GM12892 (cell line): ENCODE data around the gene MED29.

ENCODE experiments used
- DNase-seq: peaks from one replicate; pipeline ENCODE4 v3.0.0; 2011; ENCODE audit not compliant: insufficient read length
- FAIRE-seq: peaks from 2 replicates; lab custom pipeline; 2011; peaks lifted over from hg19 to GRCh38; lab: Jason Lieb, UNC
- POLR2A ChIP-seq: IDR thresholded peaks from 2 replicates; pipeline ENCODE4 v1.6.1; 2011; ENCODE audit warnings: low read depth, low read length, control low read depth
- POLR2AphosphoS5 ChIP-seq: IDR thresholded peaks from 2 replicates; pipeline ENCODE4 v1.6.1; 2011; ENCODE audit warnings: low read depth, low read length, control low read depth
- TAF1 ChIP-seq: IDR thresholded peaks from 2 replicates; pipeline ENCODE4 v1.6.1; 2011; ENCODE audit warnings: low read depth, mild to moderate bottlenecking, control low read depth, low read length, borderline replicate concordance

MED29 gene

DNA sequence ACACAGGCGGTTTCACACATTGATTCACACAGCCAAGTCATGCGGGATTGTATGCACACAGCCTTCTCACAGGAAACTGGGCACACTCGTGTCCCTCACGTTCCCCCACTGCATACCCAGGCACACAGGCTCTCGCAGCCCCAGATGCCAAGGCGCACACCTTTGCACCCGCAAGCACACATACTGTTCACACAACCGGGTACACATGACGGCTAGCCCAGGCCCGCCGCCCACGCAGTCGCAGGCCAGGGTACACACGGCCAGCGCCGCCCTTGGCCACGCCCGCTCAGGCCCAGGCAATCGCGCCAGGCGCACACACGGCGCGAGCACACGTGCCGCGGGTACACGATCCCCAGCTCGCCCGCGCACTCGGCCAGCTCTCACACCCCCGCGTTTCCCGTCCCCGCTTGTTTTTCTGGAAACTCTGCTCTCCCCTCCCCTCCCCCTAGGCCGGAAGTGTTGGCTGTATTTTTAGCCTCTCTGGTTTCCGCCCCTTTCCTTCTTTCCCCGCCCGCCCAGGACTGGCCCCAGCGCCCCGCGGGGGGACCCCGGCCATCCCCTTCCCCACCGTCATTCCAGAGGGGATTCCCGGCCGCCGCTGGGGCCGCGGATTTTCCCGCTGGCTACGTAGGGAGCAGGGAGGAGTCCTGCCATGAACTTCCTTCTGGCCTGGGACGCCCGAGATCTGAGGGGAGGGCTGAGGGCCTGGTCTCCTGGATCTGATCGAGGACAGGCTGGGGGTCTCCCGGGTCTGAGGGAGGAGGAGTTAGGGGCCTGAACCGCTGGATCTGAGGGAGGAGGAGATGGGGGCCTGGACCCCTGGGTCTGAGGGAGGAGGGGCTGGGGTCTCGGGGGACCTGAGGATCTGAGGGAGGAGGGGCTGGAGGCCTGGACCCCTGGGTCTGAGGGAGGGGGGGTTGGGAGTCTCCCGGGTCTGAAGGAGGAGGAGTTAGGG, 11.4 kb downstream of the MED29 start:
- TF ChIP-seq TAF1 (0 out of 2 replicates have a peak, but pooled peaks have one; percentile 45), POLR2A (peak; percentile 66), POLR2AphosphoS5 (peak; percentile 49; the same call in 1 of the 2 replicates)
- peak; percentile 65 for DNase-seq
- FAIRE-seq: peak; percentile 95

DNA sequence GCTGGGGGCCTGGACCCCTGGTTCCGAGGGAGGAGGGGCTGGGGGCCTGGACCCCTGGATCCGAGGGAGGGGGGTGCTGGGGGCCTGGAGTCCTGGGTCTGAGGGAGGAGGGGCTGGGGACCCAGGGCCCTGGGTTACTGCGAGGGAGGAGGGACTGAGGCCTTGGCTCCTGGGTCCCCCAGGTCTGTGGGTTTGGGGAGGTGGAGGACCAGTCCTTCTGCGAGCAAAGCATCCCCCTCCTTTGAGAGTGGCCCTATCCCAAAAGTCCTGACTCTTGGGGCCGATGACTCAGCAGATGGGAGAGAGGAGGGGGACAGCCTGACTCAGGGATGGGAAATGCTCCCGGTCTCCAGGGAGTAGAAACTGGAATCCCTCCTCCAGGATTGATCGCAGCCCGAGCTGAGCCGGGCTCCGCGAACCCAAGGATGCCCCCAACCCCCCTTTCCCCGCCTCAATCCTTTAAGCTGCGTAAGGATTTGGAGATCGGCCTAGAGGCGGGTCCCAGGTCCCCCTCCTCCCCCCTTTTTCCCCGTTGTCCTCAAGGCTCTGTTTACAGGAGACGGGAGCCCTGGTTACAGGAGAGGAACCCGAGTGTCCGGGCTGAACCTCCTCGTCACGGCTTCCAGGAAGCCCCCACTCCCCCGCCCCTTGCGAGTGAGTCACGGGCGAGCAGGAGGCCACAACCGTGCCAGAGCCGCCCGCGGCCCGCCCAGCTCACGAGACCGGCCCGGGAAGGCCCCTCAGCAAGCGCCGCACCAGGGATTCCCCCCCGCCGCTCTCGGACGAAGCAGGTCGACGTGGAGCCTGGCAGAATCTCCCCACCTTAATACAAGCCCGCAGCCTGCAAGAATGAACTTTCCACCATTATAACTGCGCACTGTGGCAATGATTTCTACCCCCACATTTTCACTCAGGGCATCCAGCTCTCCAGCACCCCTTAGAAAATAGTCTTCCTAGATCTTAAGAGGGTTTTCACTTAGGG, 12.4 kb downstream of the MED29 start:
- TF ChIP-seq POLR2AphosphoS5 (no peak), TAF1 (0 out of 2 replicates have a peak, but pooled peaks have one; percentile 15), POLR2A (peak; percentile 57; the same call in 1 of the 2 replicates)
- FAIRE-seq (peak; percentile 82), DNase-seq (peak; percentile 70)

- FAIRE-seq (no peak), DNase-seq (no peak)
- TF ChIP-seq POLR2AphosphoS5: no peak
- no peak for TF ChIP-seq TAF1
- TF ChIP-seq POLR2A: no peak
Measured at GRCh38 chr19:39405261-39405957, 14.2 kb downstream of the MED29 start.

DNA sequence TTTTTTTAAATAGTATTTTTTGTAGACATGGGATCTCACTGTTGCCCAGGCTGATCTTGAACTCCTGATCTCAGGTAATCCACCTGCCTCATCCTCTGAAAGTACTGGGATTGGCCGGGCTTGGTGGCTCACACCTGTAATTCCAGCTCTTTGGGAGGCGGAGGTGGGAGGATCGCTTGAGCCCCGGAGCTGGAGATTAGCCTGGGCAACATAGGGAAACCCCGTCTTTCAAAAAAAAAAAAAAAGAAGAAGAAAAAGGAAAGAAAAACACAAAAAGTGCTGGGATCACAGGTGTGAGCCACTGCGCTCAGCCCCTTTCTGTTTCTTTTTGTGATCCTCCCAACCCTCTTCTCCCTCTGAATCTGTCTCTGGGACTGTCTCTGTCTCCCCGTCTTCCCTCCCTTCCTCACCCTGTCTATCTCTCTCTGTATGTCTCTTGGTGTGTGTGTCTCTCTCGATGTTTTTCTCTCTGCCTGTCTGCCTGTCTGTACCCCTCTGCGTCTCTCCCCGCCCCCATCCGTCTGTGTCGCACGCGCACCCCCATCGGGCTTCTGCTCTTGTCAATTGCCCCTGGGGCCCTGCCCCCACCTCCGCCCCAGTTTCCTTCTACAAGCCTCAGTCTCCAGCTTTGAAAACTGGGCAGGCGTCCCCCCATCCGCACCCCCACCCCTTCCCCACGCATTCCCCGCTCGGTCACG, 14.9 kb downstream of the MED29 start:
- FAIRE-seq (peak; percentile 80), DNase-seq (no peak)
- TF ChIP-seq TAF1 (no peak), POLR2A (no peak), POLR2AphosphoS5 (no peak)

- DNase-seq: peak; percentile 75
- peak; percentile 99 for TF ChIP-seq POLR2AphosphoS5
- TF ChIP-seq TAF1: peak; percentile 60; the same call in 1 of the 2 replicates
- peak; percentile 98 for TF ChIP-seq POLR2A
- no peak for FAIRE-seq
Measured at GRCh38 chr19:39406656-39407409, 15.7 kb downstream of the MED29 start, which contains the start of gene ZFP36. Gene ZFP36 (plus strand): TSS chr19:39406847. CDS start chr19:39406905, 58 bp downstream.

GRCh38 chr19:39407410-39407659, 16.2 kb downstream of the MED29 start:
- FAIRE-seq (no peak), DNase-seq (no peak)
- TF ChIP-seq TAF1 (no peak), POLR2AphosphoS5 (no peak), POLR2A (no peak)

- DNase-seq (no peak), FAIRE-seq (peak; percentile 48)
- TF ChIP-seq TAF1: 0 out of 2 replicates have a peak, but pooled peaks have one; percentile 21
- peak; percentile 57; the same call in 1 of the 2 replicates for TF ChIP-seq POLR2AphosphoS5
- TF ChIP-seq POLR2A: peak; percentile 61; the same call in 1 of the 2 replicates
Measured at GRCh38 chr19:39407660-39408391, 16.6 kb downstream of the MED29 start.

GRCh38 chr19:39408392-39409207, 17.4 kb downstream of the MED29 start:
- DNase-seq (no peak), FAIRE-seq (no peak)
- TF ChIP-seq TAF1 (no peak), POLR2A (peak; percentile 63; the same call in 1 of the 2 replicates)
